Gastrocnemius medialis (tissue), 4 donors: ENCODE data around the gene AKAP8. TPM values are rescaled to one million over a fixed set of nuclear protein-coding genes. Genes with fewer than 3 reads are reported as not detected.
"Not testable (repeated sequence)": the region's sequence is repeated elsewhere in the genome, so short reads cannot be mapped to it uniquely, and the experiment has no call there.

ENCODE experiments used
- ATAC-seq, 2 donors: fragments of 150-250 bp; one replicate each; pipeline ENCODE4 v1.9.1; 2016
- DNase-seq, 2 donors: peaks; one replicate each; pipeline ENCODE4 v3.0.0-alpha.2; 2019
- H3K27ac ChIP-seq, 4 donors: fragments of 200-600 bp; sonication (generic); 1 replicate in 1 of 4; 2 replicates in 3 of 4; pipeline ENCODE4 v1.5.1; 2016 to 2018; ENCODE audit warnings: mild to moderate bottlenecking in 2 of 4, moderate library complexity in 1 of 4
- H3K27me3 ChIP-seq, 3 donors: fragments of 200-600 bp; sonication (generic) in 2 of 3; 1 replicate in 1 of 3; 2 replicates in 2 of 3; pipeline versions ENCODE4 v1.5.1 to v1.6.0; 2016 to 2019; ENCODE audit warnings: mild to moderate bottlenecking in 1 of 3, moderate library complexity in 1 of 3
- H3K36me3 ChIP-seq, 2 donors: fragments of 200-600 bp; sonication (generic) in 1 of 2; one replicate each; pipeline ENCODE4 v1.5.1; 2017 to 2018
- H3K4me1 ChIP-seq, 2 donors: fragments of 200-600 bp; sonication (generic) in 1 of 2; one replicate each; pipeline ENCODE4 v1.5.1; 2016 to 2017; ENCODE audit warnings: mild to moderate bottlenecking in 2 of 2
- H3K4me3 ChIP-seq, 4 donors: fragments of 200-600 bp; sonication (generic) in 3 of 4; 1 replicate in 1 of 4; 2 replicates in 3 of 4; pipeline ENCODE4 v1.5.1; 2016 to 2019; ENCODE audit warnings: mild to moderate bottlenecking in 2 of 4
- H3K9me3 ChIP-seq, 3 donors: fragments of 200-600 bp; sonication (generic) in 2 of 3; 1 replicate in 1 of 3; 2 replicates in 2 of 3; pipeline ENCODE4 v1.5.1; 2016 to 2019
- POLR2A ChIP-seq, 2 donors: fragments of 450-650 bp; IDR thresholded peaks; one replicate each; pipeline ENCODE4 v1.6.1; 2017; ENCODE audit warnings: antibody characterized with exemption in 2 of 2, mild to moderate bottlenecking in 2 of 2, moderate library complexity in 2 of 2
- in situ Hi-C, 4 donors: fragments of 200-750 bp; cut with MboI; loops; one replicate each; pipeline versions ENCODE4 v1.15.0 to v1.8.0; 2017; ENCODE audit warnings: low sequenced_read_pairs in 4 of 4
- intact Hi-C: fragments of 100-400 bp; cut with DNase I; formaldehyde crosslinking; loops from one replicate; pipeline ENCODE4 v1.15.1; 2023; ENCODE audit warnings: low total_unique reads
- total RNA-seq, 4 donors: library from RNA; depleted of rRNA; stranded (reverse); fragments of >200 nt; gene quantifications; one replicate each; pipeline versions ENCODE4 v1.1.0 to v1.2.3, GENCODE V29; 2016
- TF ChIP-seq, protein P1 (sequence below), 5 experiments: fragments of 450-650 bp in 3 of 5; fragments of 200-600 bp in 2 of 5; sonication (generic) in 2 of 5; IDR thresholded peaks in 4 of 5; conservative IDR thresholded peaks in 1 of 5; 1 replicate in 4 of 5; 2 replicates in 1 of 5; pipeline ENCODE4 v1.5.1; 2016 to 2019; ENCODE audit warnings: antibody characterized with exemption in 5 of 5, mild to moderate bottlenecking in 3 of 5, moderate library complexity in 3 of 5

AKAP8 gene
- total RNA-seq, 4 donors from 2014 or later, result 26.0 to 41.5 (median 27.5) TPM

DNA sequence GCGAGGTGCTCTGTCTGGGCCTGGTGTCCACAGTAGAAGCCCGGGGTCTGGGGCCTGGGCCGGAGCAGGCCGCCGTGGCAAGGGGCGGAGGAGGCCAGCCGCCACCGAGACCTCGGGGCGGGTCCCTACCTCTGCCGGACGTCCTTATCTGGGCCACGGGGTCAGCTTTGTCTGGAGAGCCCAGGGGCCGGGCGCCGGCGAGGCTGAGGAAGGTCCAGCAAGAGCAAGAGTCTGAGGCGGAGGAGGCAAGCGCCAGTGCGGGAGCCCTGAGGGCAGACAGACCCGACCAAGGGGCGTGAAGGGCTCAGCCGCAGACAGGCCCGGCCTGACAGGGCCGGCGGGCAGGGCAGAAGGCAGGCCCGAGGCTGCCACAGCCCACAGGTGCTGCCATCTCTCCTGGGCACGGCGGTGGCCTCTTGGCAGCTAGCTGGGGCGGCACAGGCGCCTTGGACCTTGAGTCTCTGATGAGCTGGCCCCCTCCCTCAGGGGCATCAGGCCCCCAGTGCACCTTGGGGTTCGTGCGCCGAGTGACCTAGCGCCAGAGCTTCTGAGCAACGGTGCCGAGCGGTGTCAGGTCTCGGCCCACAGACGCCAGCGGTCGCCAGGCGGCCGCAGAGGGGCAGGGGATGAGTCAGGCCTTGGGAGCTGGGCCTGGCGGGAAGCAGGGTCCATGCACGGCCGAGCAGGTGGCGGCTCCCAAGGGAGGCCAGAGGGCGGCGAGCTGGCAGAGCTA lies 19.1 kb upstream of the AKAP8 start:
- peaks cover 38 to 48% of the 10 kb centered on the region in 2 donors for H3K4me1 ChIP-seq
- DNase-seq, result peak; percentile 67 to 84
- H3K4me3 ChIP-seq, result no peak overlapping the region
- intact Hi-C loops (no loop called here), in situ Hi-C loops (loop anchor here in 2 of 4 donors (25.0 kb wide), 1 partner anchor 164 kb away; no protein-coding TSS in a partner anchor)
- no peaks in the 10 kb centered on the region for H3K27me3 ChIP-seq
- peak; percentile 49 to 50 for ATAC-seq
- TF ChIP-seq, protein P1, sequence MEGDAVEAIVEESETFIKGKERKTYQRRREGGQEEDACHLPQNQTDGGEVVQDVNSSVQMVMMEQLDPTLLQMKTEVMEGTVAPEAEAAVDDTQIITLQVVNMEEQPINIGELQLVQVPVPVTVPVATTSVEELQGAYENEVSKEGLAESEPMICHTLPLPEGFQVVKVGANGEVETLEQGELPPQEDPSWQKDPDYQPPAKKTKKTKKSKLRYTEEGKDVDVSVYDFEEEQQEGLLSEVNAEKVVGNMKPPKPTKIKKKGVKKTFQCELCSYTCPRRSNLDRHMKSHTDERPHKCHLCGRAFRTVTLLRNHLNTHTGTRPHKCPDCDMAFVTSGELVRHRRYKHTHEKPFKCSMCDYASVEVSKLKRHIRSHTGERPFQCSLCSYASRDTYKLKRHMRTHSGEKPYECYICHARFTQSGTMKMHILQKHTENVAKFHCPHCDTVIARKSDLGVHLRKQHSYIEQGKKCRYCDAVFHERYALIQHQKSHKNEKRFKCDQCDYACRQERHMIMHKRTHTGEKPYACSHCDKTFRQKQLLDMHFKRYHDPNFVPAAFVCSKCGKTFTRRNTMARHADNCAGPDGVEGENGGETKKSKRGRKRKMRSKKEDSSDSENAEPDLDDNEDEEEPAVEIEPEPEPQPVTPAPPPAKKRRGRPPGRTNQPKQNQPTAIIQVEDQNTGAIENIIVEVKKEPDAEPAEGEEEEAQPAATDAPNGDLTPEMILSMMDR (IDR thresholded peaks at IDR 0.05 in 4 of 5, conservative IDR thresholded peaks at IDR 0.05 in 1 of 5), result no peak
- no peak for TF ChIP-seq POLR2A (IDR thresholded peaks at IDR 0.05)
- no peaks in the 10 kb centered on the region for H3K9me3 ChIP-seq
- H3K36me3 ChIP-seq, result peaks cover 0 to 73% of the 10 kb centered on the region in 2 donors
- H3K27ac ChIP-seq, result peak overlapping the region; percentile 73 to 96 (median 88)

DNA sequence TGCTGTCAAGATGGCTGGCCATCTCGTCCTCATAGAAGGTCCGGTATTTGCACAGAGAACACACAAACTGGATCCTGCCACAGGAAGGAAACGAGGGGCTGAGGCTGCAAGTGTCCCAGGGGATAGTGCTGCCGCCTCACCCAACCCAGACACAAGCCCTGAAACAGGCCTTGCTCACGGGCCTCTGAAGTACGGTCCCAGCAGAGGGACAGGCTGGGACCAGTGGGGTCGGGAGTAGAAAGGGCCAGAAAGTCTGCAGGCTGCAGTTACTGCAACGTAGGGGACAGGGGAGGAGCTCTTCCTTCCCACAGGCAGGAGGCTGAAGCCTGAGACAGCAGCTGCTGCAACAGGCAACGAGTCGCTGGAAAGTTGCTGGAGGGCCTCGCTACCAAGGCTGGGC lies 18.2 kb upstream of the AKAP8 start:
- Histone ChIP-seq H3K27ac (peak overlapping the region in 1 of 4 donors; percentile 95), H3K36me3 (peaks cover 0 to 73% of the 10 kb centered on the region in 2 donors), H3K27me3 (no peaks in the 10 kb centered on the region), H3K4me1 (peaks cover 29 to 39% of the 10 kb centered on the region in 2 donors), H3K4me3 (no peak overlapping the region), H3K9me3 (no peaks in the 10 kb centered on the region)
- DNase-seq (no peak), ATAC-seq (no peak)
- intact Hi-C loops, result loop anchor here (2.0 kb wide), 1 partner anchor 15 kb away; no protein-coding TSS in a partner anchor
- in situ Hi-C loops, result loop anchor here in 2 of 4 donors (25.0 kb wide), 1 partner anchor 165 kb away; no protein-coding TSS in a partner anchor
- no peak for TF ChIP-seq POLR2A (IDR thresholded peaks at IDR 0.05)
- TF ChIP-seq, protein P1 (IDR thresholded peaks at IDR 0.05 in 4 of 5, conservative IDR thresholded peaks at IDR 0.05 in 1 of 5), result no peak

DNA sequence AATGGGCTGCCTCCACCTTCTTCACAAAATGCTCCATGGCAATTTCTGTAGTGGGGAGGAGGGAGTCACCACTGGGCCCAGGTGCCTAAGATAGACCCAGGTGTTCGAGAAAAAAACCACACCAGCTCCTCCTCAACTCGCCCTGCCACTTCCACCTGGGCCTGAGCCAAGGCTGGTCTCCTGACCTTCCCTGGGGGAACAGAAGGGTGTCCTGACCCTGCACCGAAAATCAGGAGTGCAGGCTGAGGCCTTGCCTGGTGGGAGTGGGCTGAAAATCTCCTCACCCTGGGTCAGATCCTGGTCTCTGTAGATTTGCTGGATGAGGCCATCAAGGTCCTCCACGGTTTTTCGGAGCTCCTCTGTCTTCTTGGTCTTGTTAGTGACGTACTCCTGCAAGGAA lies 17.6 kb upstream of the AKAP8 start:
- no peak for ATAC-seq
- no peaks in the 10 kb centered on the region for H3K9me3 ChIP-seq
- H3K4me3 ChIP-seq, result no peak overlapping the region
- peaks cover 23 to 33% of the 10 kb centered on the region in 2 donors for H3K4me1 ChIP-seq
- intact Hi-C loops (loop anchor here (2.0 kb wide), 1 partner anchor 14 kb away; no protein-coding TSS in a partner anchor), in situ Hi-C loops (loop anchor here in 2 of 4 donors (25.0 kb wide), 1 partner anchor 165 kb away; no protein-coding TSS in a partner anchor)
- peak overlapping the region in 1 of 4 donors; percentile 95 for H3K27ac ChIP-seq
- TF ChIP-seq POLR2A (IDR thresholded peaks at IDR 0.05), result no peak
- TF ChIP-seq, protein P1 (IDR thresholded peaks at IDR 0.05 in 4 of 5, conservative IDR thresholded peaks at IDR 0.05 in 1 of 5), result no peak
- no peaks in the 10 kb centered on the region for H3K27me3 ChIP-seq
- H3K36me3 ChIP-seq, result peaks cover 0 to 76% of the 10 kb centered on the region in 2 donors
- no peak for DNase-seq

DNA sequence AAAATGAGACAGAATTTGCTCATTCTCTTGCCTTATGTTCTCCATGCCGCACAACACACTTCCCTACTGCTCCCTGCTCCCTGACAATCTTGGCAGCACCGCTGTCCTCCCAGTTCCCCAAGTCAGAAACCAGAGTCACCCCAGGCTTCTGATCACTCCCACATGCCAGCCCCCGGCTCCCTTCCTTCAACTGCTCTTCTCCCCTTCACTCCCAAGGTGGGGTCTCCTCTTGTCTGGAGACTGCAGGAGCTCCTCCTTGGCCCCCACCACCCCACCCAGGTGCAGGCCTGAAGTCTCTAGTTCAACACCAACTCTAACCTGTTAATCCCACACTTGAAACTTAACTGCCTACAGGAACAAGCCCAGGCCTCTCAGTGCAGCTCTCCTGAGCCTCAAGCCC lies 16.8 kb upstream of the AKAP8 start:
- TF ChIP-seq, protein P1 (IDR thresholded peaks at IDR 0.05 in 4 of 5, conservative IDR thresholded peaks at IDR 0.05 in 1 of 5), result no peak
- TF ChIP-seq POLR2A (IDR thresholded peaks at IDR 0.05), result no peak
- intact Hi-C loops, result loop anchor here (2.0 kb wide), 1 partner anchor 14 kb away; no protein-coding TSS in a partner anchor
- DNase-seq (no peak), ATAC-seq (no peak)
- Histone ChIP-seq H3K9me3 (no peaks in the 10 kb centered on the region), H3K36me3 (peaks cover 0 to 83% of the 10 kb centered on the region in 2 donors), H3K27ac (peak overlapping the region in 1 of 4 donors; percentile 27), H3K4me3 (no peak overlapping the region), H3K27me3 (no peaks in the 10 kb centered on the region), H3K4me1 (peaks cover 15 to 25% of the 10 kb centered on the region in 2 donors)
- in situ Hi-C loops, result loop anchor here in 2 of 4 donors (25.0 kb wide), 1 partner anchor 166 kb away; no protein-coding TSS in a partner anchor

DNA sequence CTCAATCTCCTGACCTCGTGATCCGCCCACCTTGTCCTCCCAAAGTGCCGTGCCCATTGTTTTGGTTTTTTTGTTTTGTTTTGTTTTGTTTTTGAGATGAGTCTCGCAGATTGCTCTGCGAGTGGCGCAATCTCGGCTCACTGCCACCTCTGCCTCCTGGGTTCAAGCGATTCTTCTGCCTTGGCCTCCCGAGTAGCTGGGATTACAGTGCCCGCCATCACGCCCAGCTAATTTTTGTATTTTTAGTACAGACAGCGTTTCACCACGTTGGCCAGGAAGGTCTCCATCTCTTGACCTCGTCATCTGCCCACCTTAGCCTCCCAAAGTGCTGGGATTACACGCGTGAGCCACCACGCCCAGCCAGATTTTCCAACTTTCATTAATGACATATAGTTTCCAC lies 15.7 kb upstream of the AKAP8 start:
- Histone ChIP-seq H3K27ac (peak overlapping the region in 2 of 4 donors; percentile 14 to 27), H3K4me1 (peaks cover 5 to 16% of the 10 kb centered on the region in 2 donors), H3K36me3 (peaks cover 0 to 71% of the 10 kb centered on the region in 2 donors)
- ATAC-seq, H3K27me3 ChIP-seq, DNase-seq, intact Hi-C loops, H3K4me3 ChIP-seq, H3K9me3 ChIP-seq: not testable (repeated sequence)
- in situ Hi-C loops, result loop anchor here in 2 of 4 donors (25.0 kb wide), 1 partner anchor 167 kb away; no protein-coding TSS in a partner anchor
